GM18507 (cell line): ENCODE data around the gene ZNF473.

Experiments
- DNase-seq: peaks from one replicate; pipeline ENCODE4 v3.0.0; 2011; ENCODE audit warnings: low read depth; ENCODE audit not compliant: insufficient read length; ENCODE audit errors: extremely low spot score
- FAIRE-seq: peaks from 2 replicates; lab custom pipeline; 2011; peaks lifted over from hg19 to GRCh38; lab: Jason Lieb, UNC

The ZNF473 gene

GRCh38 chr19:50025794-50026549, at the start of gene ZNF473:
TSS of gene ZNF473 (plus strand) at chr19:50026005. CDS start at chr19:50031083, 5,078 bp downstream.
- no peak for FAIRE-seq
- peak; percentile 77 for DNase-seq

DNA sequence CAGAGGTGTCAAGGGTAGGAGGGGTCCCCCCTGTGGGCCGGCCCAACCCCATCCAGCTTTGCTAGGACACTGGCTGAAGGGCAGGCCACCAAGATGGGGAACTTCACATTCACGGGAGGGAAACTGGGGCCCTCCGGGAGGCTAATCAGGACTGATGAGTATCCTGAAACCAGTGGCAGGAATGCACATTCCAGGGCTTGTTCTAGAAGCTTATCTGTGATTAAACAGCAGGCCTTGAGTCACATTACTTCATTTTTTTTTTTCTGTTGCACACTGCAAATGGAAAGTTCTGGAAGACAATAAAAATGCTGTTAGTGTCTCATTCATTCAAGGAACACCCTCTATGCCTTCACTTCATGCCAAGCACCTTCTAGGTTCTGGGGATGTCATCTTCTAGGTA, 49.3 kb upstream of the ZNF473 start:
- FAIRE-seq, result no peak
- no peak for DNase-seq

DNA sequence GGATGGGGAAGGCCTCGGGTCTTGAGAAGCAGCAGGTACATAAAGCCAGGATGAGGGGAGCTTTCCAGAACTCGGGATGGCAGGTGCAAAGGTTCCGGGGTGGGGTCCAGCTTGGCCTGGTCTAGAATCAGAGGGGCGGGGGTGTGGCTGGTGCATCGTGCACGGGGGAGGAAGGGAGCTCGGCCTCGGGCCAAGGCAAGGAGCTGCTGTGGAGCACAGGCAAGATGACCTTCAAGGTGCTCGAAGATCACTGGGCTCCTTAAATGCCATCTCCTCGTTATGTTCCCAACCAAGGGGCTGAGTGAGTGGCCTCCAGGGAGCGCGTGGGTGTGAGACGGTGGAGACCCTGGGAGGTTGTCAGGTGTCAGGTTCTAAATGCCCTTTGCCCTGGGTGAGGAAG, 48.7 kb upstream of the ZNF473 start:
- DNase-seq, result no peak
- no peak for FAIRE-seq

DNA sequence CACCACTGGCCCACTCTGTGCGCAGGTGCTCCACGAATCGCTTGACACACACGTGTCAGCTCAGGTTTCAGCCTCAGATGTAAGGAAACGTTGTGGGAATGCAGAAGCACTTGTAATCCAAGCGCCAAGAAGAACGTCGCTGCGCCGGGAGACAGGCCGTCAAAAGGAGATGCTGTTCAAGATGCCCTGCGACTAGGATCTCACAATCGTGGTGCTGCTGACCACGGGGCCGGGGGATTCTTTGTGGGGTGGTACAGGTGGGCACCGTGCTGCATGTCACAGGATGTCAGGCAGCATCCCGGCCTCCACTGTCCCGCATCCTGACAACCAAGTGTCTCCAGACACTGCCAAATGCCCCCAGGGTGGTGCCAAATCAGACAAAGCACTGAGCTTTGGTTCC, 47.9 kb upstream of the ZNF473 start:
- FAIRE-seq (no peak), DNase-seq (no peak)

GRCh38 chr19:49978324-49978723, 47.5 kb upstream of the ZNF473 start:
- FAIRE-seq (no peak), DNase-seq (no peak)

DNA sequence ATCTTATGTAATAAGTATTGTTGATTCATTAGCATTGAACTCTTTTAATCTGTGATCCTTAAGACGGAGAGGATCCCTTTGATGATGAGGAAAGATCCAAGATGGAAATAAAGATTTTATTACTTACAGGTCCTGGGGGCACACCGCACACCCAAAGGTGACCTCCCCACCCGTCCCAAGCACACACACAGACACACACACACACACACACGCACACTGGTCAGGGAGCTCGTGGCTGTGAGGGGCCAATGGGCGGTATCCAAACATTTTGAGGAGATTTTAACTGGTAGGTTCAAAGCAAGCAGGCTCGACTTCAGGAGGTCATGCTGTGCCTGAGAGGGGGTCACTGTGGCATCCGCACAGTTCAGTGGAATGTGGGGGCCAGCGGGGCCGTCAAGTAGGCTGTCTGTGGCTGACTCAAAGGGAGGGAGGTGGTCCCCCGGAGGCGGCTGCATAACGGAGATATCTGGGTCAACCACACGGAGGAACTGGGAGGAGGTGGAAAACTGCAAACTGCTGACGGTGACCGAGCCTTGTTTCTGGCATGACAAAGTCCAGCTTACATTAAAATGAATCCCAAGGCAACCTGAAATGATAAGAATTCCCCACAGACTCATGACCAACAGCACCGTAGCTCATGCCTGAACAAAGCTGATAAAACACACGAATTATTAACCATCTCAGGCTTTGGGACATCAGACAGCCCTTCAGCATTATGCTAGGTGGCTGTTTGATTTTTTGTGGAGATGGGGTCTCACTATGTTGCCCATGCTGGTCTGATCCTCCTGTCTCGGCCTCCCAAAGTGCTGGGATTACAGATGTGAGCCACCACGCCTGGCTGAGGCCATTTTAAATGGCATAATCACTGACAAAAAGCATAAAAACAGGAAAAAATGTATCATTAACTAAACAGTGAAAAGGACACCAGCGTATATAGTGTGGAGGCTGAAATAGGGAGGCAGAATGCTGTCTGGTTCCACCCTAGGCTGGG, 43.9 kb upstream of the ZNF473 start:
- no peak for DNase-seq
- no peak for FAIRE-seq

- DNase-seq (no peak), FAIRE-seq (peak; percentile 71)
Measured at GRCh38 chr19:49983645-49984229, 42.1 kb upstream of the ZNF473 start.

DNA sequence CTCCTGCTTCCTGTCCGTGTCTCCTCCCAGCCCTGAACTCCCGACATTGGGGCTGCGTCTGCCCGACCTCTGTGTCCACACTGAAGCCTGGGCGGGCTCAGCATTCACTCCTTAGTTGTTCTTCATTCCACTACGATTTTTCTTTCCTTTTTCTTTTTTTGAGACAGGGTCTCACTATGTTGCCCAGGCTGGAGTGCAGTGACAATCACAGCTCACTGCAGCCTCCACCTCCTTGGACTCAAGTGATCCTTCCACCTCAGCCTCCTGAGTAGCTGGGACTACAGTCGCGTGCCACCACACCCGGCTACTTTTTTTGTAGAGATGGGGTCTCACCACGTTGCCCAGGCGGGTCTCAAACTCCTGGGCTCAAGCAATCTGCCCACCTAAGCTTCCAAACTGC, 41.3 kb upstream of the ZNF473 start:
- FAIRE-seq, result no peak

DNA sequence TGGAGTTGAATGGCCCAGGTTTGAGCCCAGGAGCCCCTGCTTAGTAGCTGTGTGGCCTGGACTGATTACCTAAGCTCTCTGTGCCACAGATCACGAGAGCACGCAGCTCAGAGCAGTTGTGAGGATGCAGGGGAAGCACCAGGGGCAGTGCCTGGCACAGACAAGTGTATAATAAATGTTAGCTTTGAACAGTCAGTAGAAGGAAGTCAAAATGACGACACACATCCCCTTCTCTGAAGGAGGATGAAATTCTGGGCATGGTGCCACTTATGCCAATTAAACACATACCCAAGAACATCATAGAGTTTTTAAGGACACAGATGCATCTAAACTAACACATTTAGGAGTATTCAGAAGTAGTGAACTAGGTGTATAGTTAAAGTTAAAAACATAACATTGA, 39.9 kb upstream of the ZNF473 start:
- FAIRE-seq, result no peak

More for the DNA sequence above, 41.3 kb upstream of the ZNF473 start:
- no peak for DNase-seq

DNA sequence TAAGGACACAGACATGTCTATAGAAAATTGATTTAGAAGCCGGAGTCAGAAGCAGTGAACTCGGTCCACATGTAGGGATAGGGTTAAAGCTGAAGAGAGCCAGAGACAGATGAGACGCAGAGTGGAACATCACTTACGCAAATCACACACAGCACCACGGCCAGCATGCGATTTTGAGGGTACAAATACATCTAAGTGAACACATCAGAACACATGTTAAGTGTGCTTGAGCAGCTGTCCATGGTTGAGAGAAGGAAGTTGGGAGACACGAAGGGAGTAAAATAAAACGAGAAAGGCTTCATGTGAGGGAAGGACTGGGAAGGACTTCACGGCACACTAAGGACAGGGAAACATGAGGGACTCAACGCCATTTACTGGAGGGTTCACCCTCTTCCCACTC, 39.5 kb upstream of the ZNF473 start:
- DNase-seq, result no peak
- no peak for FAIRE-seq

More for the DNA sequence above, 39.9 kb upstream of the ZNF473 start:
- no peak for DNase-seq

GRCh38 chr19:49987159-49987698, 38.6 kb upstream of the ZNF473 start:
- FAIRE-seq (peak; percentile 89), DNase-seq (peak; percentile 42)

DNA sequence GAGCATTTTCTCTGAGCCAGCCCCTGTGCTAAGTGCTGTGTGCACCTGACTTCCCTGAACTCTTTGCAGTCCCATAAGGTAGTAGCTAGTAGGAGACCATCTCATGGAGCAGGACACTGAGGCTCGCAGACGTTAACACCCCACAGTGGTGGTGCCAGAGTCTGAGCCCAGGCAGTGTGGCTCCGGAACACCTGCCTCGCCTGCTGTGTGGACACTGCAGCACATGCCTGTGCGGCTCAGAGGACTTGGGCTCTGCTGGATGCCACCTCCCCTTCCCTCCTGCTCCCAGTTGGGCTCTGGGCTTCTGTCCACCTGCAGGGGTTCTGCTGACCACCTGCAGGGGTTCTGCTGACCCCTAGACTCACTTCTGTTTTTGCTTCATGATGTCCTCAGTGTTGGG, 37.8 kb upstream of the ZNF473 start:
- DNase-seq (no peak), FAIRE-seq (no peak)

DNA sequence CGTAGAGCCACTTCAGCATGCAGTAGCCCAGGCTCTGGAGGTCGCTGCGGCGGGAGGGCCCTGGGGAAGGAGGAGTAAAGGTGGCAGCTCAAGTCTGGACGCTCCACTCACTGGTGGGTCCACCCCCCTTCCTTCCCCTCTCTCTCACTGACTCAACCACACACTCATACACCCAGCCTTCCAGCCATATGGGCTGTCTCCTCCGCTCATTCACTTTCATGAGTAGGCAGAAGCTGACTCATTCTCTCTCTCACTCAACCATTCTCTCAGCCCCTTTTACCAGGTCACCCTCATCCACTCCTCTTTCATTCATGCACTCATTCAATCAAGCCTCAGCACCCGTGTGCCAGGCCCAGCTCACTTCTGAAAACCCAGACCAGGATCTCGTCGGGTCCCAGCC, 37.4 kb upstream of the ZNF473 start:
- no peak for DNase-seq
- FAIRE-seq, result no peak

DNA sequence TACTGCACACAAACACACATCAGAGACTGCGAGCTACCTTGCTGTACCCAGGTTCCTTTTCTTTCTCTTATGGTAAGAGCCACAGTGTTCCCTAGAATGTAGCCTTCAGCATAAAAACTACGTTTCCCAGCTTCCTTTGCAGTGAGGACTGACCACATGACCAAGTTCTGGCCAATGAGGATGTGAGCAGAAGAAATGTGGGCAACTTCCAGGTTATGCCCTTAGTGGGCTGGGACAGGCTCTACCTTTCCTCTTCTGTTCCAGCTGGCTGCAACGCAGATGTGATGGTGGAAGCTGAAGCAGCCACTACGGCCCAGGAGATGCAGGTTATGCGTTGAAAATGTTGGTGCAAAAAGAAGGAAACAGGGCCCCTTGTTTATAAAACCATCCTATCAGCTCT, 28.1 kb upstream of the ZNF473 start:
- DNase-seq, result no peak
- FAIRE-seq, result peak; percentile 77

DNA sequence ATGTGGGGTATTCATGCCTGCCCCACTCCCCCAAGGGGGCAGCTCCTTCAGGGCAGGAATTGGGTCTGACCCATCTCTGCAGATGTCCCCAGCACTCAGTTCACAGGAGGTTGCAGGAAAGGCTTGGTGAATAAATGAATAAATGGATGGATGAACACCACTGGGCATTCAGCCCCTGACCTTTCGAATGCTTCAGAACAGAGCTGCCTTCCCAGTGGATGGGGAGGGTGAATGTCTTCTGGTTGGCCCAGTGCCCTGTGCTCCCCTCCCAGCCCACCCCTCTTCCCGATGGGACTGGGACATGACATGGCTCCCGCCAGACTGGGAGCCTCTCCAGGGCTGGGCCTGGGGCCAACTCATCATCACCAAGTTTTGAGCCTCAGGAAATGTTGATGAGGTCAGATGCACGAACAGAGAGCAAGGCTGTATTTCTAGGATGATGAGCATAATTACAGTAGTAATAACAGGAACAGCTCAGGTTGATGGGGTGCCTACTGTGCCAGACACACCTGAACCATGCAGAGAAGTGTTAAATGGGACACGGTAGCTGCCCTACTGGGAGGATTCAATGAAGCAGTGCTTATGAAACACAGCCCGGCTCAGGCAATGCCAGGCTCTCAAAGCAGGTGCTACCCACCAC, 26.3 kb upstream of the ZNF473 start:
- no peak for DNase-seq
- FAIRE-seq, result no peak

DNA sequence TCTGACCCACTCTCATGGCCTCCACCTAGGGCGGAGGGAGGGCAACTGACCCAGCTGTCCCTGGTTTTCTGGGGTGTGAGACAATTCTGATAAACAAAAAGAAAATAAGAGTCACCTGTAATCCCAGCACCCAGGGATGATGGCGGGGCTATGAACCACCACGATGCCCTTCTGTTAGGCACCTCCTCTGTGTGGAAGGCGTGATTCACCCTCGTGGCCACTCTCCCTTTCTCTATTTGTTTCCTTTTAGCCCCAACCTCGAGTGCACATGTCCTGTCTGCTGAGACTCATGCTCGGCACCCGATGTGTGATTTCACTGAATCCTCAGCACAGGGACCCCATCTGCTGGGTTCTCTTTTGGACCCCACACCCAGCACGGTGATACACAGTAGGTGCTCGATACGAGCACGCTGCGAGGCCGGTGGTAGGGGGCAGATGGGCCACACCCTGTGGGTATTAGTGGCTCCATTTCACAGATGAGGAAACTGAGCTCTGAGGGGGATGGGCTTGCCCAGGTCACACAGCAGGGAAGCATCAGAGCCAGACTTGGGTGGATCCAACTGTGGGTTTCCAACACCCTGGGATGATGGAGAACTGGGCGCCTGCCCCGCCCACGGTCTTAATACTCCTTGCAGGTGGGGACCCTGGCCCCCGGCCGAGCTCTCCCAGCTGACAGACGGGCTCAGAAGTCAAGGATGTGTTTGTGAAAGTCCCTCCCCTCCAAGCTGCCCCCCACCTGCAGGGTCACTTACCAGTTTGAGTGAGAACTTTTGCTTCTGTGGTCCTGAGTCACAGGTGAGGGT, 25.6 kb upstream of the ZNF473 start:
- FAIRE-seq (no peak), DNase-seq (no peak)

DNA sequence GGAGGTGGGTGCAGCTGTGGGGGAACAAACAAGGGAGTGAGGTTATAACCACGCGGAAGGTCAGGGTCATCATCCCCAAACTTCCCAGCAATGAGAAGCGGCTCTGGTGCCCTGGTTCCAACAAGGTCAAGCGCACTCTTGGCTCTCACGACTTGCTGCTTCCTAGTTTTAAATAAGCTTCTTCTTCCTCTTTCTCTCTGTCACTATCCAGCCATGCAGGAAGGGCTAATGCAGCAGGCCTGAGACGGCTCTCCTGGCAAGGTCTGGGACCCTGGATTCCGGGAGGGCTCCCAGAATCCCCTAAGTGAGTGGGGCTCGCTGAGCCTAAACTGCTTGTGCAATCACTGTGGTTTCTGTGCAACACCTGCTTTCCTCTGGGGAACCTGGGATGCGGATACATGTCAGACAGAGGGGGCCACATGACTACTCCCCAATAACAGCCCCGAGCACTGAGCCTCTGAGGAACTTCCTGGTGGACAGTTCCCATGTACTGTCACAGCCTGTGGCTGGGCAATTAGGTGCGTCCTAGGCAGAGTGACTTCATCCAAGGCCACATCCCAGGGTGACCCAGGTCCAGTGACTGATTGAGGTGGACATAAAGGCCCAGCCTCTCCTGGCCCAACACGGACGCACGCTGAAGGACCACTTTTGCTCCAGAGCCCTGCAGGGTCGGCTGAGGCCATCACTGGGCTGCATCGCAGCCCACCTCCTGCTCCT, 24.8 kb upstream of the ZNF473 start:
- FAIRE-seq (no peak), DNase-seq (no peak)

- FAIRE-seq (no peak), DNase-seq (no peak)
Measured at GRCh38 chr19:50001775-50002174, 24.0 kb upstream of the ZNF473 start.
